Astrocyte of the spinal cord (primary cell): ENCODE data around the gene ADAM8.

ENCODE experiments used
- DNase-seq: peaks from one replicate; pipeline ENCODE4 v3.0.0; 2011; ENCODE audit warnings: low read depth, low spot score
- H3K4me3 ChIP-seq: 2 replicates; pipeline ENCODE4 v1.5.1; 2011; ENCODE audit warnings: low read depth, mild to moderate bottlenecking, low read length, moderate library complexity
- CTCF ChIP-seq: IDR thresholded peaks from 2 replicates; pipeline ENCODE4 v1.5.1; 2012; ENCODE audit warnings: low read depth, mild to moderate bottlenecking, low read length, inconsistent platforms
- in situ Hi-C: cut with HindIII; loops from 2 replicates; pipeline ENCODE4 v1.10.0; 2017; ENCODE audit warnings: low sequenced_read_pairs

The ADAM8 gene

GRCh38 chr10:133231946-133232574 lies 44.6 kb downstream of the ADAM8 start:
- DNase-seq: no peak

GRCh38 chr10:133231244-133231945 lies 45.3 kb downstream of the ADAM8 start:
- TF ChIP-seq CTCF: no peak
- no peak overlapping the region for H3K4me3 ChIP-seq
- DNase-seq: no peak
- in situ Hi-C loops: no loop called here

More at GRCh38 chr10:133231946-133232574, 44.6 kb downstream of the ADAM8 start:
- no peak overlapping the region for H3K4me3 ChIP-seq
- no peak for TF ChIP-seq CTCF
- in situ Hi-C loops: no loop called here

- in situ Hi-C loops: no loop called here
- no peak for DNase-seq
- H3K4me3 ChIP-seq: no peak overlapping the region
- no peak for TF ChIP-seq CTCF
Measured at GRCh38 chr10:133230387-133231195, 46.1 kb downstream of the ADAM8 start.

- H3K4me3 ChIP-seq: no peak within 1 kb of the TSS
- no peak for DNase-seq
- in situ Hi-C loops: no loop called here
- no peak for TF ChIP-seq CTCF
Measured at GRCh38 chr10:133230044-133230361, 46.7 kb downstream of the ADAM8 start, which contains the start of gene UTF1. UTF1 (plus strand) TSS chr10:133230217; CDS start chr10:133230289, 72 bp downstream.

- no peak overlapping the region for H3K4me3 ChIP-seq
- in situ Hi-C loops: no loop called here
- no peak for DNase-seq
- TF ChIP-seq CTCF: no peak
Measured at GRCh38 chr10:133229265-133230043, 47.2 kb downstream of the ADAM8 start.

- in situ Hi-C loops: no loop called here
- no peak overlapping the region for H3K4me3 ChIP-seq
- no peak for DNase-seq
- no peak for TF ChIP-seq CTCF
Measured at GRCh38 chr10:133227256-133227655, 49.4 kb downstream of the ADAM8 start.
